Liver (tissue), 9 donors: ENCODE results near the gene FN1. TPM values are rescaled to one million over a fixed set of nuclear protein-coding genes. Genes with fewer than 3 reads are reported as not detected.
"Not testable (repeated sequence)": the region's sequence is repeated elsewhere in the genome, so short reads cannot be mapped to it uniquely, and the experiment has no call there.

Experiments used
- DNase-seq: peaks from one replicate; pipeline ENCODE4 v3.0.0-alpha.2; 2017; ENCODE audit warnings: low spot score
- H3K27ac ChIP-seq, 2 donors: one replicate each; pipeline ENCODE4 v1.7.0; 2013; ENCODE audit warnings: inconsistent platforms in 2 of 2, low read length in 2 of 2, control low read depth in 1 of 2, low read depth in 1 of 2, mild to moderate bottlenecking in 1 of 2
- H3K27me3 ChIP-seq, 4 donors: one replicate each; pipeline versions ENCODE4 v1.6.1 to v1.7.0; 2013; ENCODE audit warnings: low read length in 3 of 4, inconsistent platforms in 1 of 4, mild to moderate bottlenecking in 1 of 4, moderate library complexity in 1 of 4; ENCODE audit not compliant: control insufficient read depth in 4 of 4, insufficient read depth in 4 of 4
- H3K36me3 ChIP-seq, 4 donors: one replicate each; pipeline versions ENCODE4 v1.6.1 to v1.7.0; 2013; ENCODE audit warnings: low read length in 3 of 4, mild to moderate bottlenecking in 3 of 4, low read depth in 1 of 4, moderate library complexity in 1 of 4; ENCODE audit not compliant: control insufficient read depth in 4 of 4, insufficient read depth in 3 of 4
- H3K4me1 ChIP-seq, 4 donors: one replicate each; pipeline versions ENCODE4 v1.6.1 to v1.7.0; 2013; ENCODE audit warnings: low read length in 3 of 4, mild to moderate bottlenecking in 3 of 4, moderate library complexity in 1 of 4; ENCODE audit not compliant: control insufficient read depth in 4 of 4, insufficient read depth in 4 of 4
- H3K4me3 ChIP-seq, 3 donors: one replicate each; pipeline versions ENCODE4 v1.6.1 to v1.7.0; 2013; ENCODE audit warnings: low read length in 3 of 3, control low read depth in 1 of 3, low read depth in 1 of 3, mild to moderate bottlenecking in 1 of 3
- H3K9ac ChIP-seq, 2 donors: one replicate each; pipeline ENCODE4 v1.7.0; 2013; ENCODE audit warnings: low read length in 2 of 2, mild to moderate bottlenecking in 2 of 2, moderate library complexity in 2 of 2, control low read depth in 1 of 2, low read depth in 1 of 2
- H3K9me3 ChIP-seq, 4 donors: one replicate each; pipeline versions ENCODE4 v1.6.1 to v1.7.0; 2013; ENCODE audit warnings: low read length in 3 of 4; ENCODE audit not compliant: control insufficient read depth in 4 of 4
- ATF3 ChIP-seq: IDR thresholded peaks from 2 replicates; pipeline ENCODE4 v1.6.1; 2016; ENCODE audit warnings: antibody characterized with exemption
- CTCF ChIP-seq: fragments of 150-350 bp; IDR thresholded peaks from 2 replicates; pipeline ENCODE4 v1.5.1; 2017; ENCODE audit warnings: improper control_type of control experiment, low read depth, low read length; ENCODE audit not compliant: missing input control
- EGR1 ChIP-seq, 2 donors: IDR thresholded peaks; 2 replicates each; pipeline ENCODE4 v1.6.1; 2016 to 2018; ENCODE audit warnings: antibody characterized with exemption in 2 of 2, low read depth in 2 of 2
- FOXA1 ChIP-seq: IDR thresholded peaks from 2 replicates; pipeline ENCODE4 v1.6.1; 2016; ENCODE audit warnings: antibody characterized with exemption
- FOXA2 ChIP-seq: IDR thresholded peaks from 2 replicates; pipeline ENCODE4 v1.6.1; 2016; ENCODE audit warnings: antibody characterized with exemption
- GABPA ChIP-seq, 2 donors: IDR thresholded peaks in 1 of 2; conservative IDR thresholded peaks in 1 of 2; 2 replicates each; pipeline ENCODE4 v1.6.1; 2016; ENCODE audit warnings: antibody characterized with exemption in 2 of 2, mild to moderate bottlenecking in 1 of 2, moderate library complexity in 1 of 2
- HNF4A ChIP-seq, 2 donors: conservative IDR thresholded peaks; 2 replicates each; pipeline ENCODE4 v1.6.1; 2016; ENCODE audit warnings: antibody characterized with exemption in 2 of 2, mild to moderate bottlenecking in 2 of 2
- HNF4G ChIP-seq: IDR thresholded peaks from 2 replicates; pipeline ENCODE4 v1.6.1; 2016; ENCODE audit warnings: antibody characterized with exemption
- JUND ChIP-seq, 2 donors: IDR thresholded peaks; 2 replicates each; pipeline ENCODE4 v1.6.1; 2016; ENCODE audit warnings: antibody characterized with exemption in 2 of 2
- MAX ChIP-seq: IDR thresholded peaks from 2 replicates; pipeline ENCODE4 v1.6.1; 2016; ENCODE audit warnings: antibody characterized with exemption
- NR2F2 ChIP-seq: IDR thresholded peaks from 2 replicates; pipeline ENCODE4 v1.6.1; 2016; ENCODE audit warnings: antibody characterized with exemption
- RAD21 ChIP-seq, 2 donors: IDR thresholded peaks; 2 replicates each; pipeline ENCODE4 v1.6.1; 2016; ENCODE audit warnings: antibody characterized with exemption in 2 of 2, mild to moderate bottlenecking in 2 of 2
- REST ChIP-seq: IDR thresholded peaks from 2 replicates; pipeline ENCODE4 v1.6.1; 2016; ENCODE audit warnings: antibody characterized with exemption, mild to moderate bottlenecking
- RXRA ChIP-seq, 2 donors: IDR thresholded peaks; 2 replicates each; pipeline ENCODE4 v1.6.1; 2017 to 2018; ENCODE audit warnings: antibody characterized with exemption in 2 of 2, mild to moderate bottlenecking in 1 of 2
- SP1 ChIP-seq: IDR thresholded peaks from 2 replicates; pipeline ENCODE4 v1.6.1; 2018; ENCODE audit warnings: antibody characterized with exemption, mild to moderate bottlenecking
- TAF1 ChIP-seq: conservative IDR thresholded peaks from 2 replicates; pipeline ENCODE4 v1.6.1; 2016; ENCODE audit warnings: antibody characterized with exemption, mild to moderate bottlenecking
- YY1 ChIP-seq: IDR thresholded peaks from 2 replicates; pipeline ENCODE4 v1.6.1; 2016; ENCODE audit warnings: antibody characterized with exemption, mild to moderate bottlenecking
- ZBTB33 ChIP-seq: IDR thresholded peaks from 2 replicates; pipeline ENCODE4 v1.6.1; 2016; ENCODE audit warnings: antibody characterized with exemption
- WGBS: extraction: QIAGEN DNeasy Blood & Tissue Kit; methylation state at CpG from one replicate; pipeline ENCODE4 v1.1.7; 2013; 5-methylcytosine and 5-hydroxymethylcytosine counted together
- polyA plus RNA-seq, 2 donors: library from polyadenylated mRNA; stranded (reverse) in 1 of 2; unstranded in 1 of 2; fragments of 200-250 nt in 1 of 2; fragments of >200 nt in 1 of 2; fragmentation: Nextera tagmentation in 1 of 2; extraction: Ambion mirVana in 1 of 2; gene quantifications; one replicate each; pipeline versions ENCODE4 v1.2.1 to v1.2.3, GENCODE V29; 2013 to 2015
- total RNA-seq, 2 donors: library from RNA; depleted of rRNA; stranded (reverse); fragments of >200 nt; gene quantifications; one replicate each; pipeline ENCODE4 v1.2.3, GENCODE V29; 2014
- donor health status: healthy.
- donor health status: healthy.
- donor health status: healthy.
- donor health status: healthy.
- donor health status: healthy.

FN1 gene
- total and polyA plus RNA-seq, 4 donors, result 545 to 1,402 (median 837) TPM

GRCh38 chr2:215361211-215361875 lies 74.5 kb downstream of the FN1 start:
- Histone ChIP-seq H3K9ac (no peak overlapping the region), H3K4me3 (no peak overlapping the region), H3K27ac (no peak overlapping the region), H3K27me3 (no peaks in the 10 kb centered on the region), H3K4me1 (no peaks in the 10 kb centered on the region), H3K9me3 (no peaks in the 10 kb centered on the region), H3K36me3 (peaks cover 3 to 59% (median 57%) of the 10 kb centered on the region in 4 donors)
- DNase-seq, result no peak
- WGBS, result 91% methylated on average over 4 of the region's 4 CpGs
- TF ChIP-seq CTCF, result no peak
- no peak for TF ChIP-seq RAD21 (IDR thresholded peaks at IDR 0.05)

GRCh38 chr2:215360596-215360995 lies 75.3 kb downstream of the FN1 start:
- no peaks in the 10 kb centered on the region for H3K4me1 ChIP-seq
- no peak overlapping the region for H3K9ac ChIP-seq
- H3K9me3 ChIP-seq, result no peaks in the 10 kb centered on the region
- TF ChIP-seq ATF3, result no peak
- TF ChIP-seq HNF4G, result no peak
- no peak for TF ChIP-seq REST
- TF ChIP-seq GABPA (IDR thresholded peaks at IDR 0.05 in 1 of 2, conservative IDR thresholded peaks at IDR 0.05 in 1 of 2), result no peak
- no peak for TF ChIP-seq RXRA (IDR thresholded peaks at IDR 0.05)
- no peak for TF ChIP-seq FOXA2
- no peak for TF ChIP-seq MAX
- TF ChIP-seq FOXA1, result no peak
- TF ChIP-seq TAF1, result no peak
- no peak for TF ChIP-seq JUND (IDR thresholded peaks at IDR 0.05)
- no peak for TF ChIP-seq NR2F2
- no peak for TF ChIP-seq CTCF
- TF ChIP-seq ZBTB33, result no peak
- TF ChIP-seq RAD21 (IDR thresholded peaks at IDR 0.05), result no peak
- TF ChIP-seq EGR1 (IDR thresholded peaks at IDR 0.05; ENCODE audit: low read depth in 2 of 2), result no peak
- no peak for TF ChIP-seq SP1
- no peak for TF ChIP-seq HNF4A (conservative IDR thresholded peaks at IDR 0.05)
- TF ChIP-seq YY1, result no peak
- 92% methylated on average over 2 of the region's 2 CpGs for WGBS
- no peak overlapping the region for H3K4me3 ChIP-seq
- H3K27ac ChIP-seq, result no peak overlapping the region
- H3K27me3 ChIP-seq, result no peaks in the 10 kb centered on the region
- no peak for DNase-seq
- H3K36me3 ChIP-seq, result peaks cover 3 to 57% (median 52%) of the 10 kb centered on the region in 4 donors

GRCh38 chr2:215360059-215360458 lies 75.8 kb downstream of the FN1 start:
- H3K4me1 ChIP-seq, H3K4me3 ChIP-seq, H3K9ac ChIP-seq, DNase-seq, H3K9me3 ChIP-seq, H3K27me3 ChIP-seq, H3K27ac ChIP-seq: not testable (repeated sequence)
- WGBS, result 94% methylated on average over 3 of the region's 3 CpGs
- peaks cover 3 to 52% (median 47%) of the 10 kb centered on the region in 4 donors for H3K36me3 ChIP-seq
